Activated CD4-positive, alpha-beta memory T cell treated with anti-CD3 and anti-CD28 coated beads, Interleukin-2, amount 10 ng/mL, durations not matched to agents 7 days and 5 days (primary cell): ENCODE data around the gene PSMB3. TPM values are rescaled to one million over a fixed set of nuclear protein-coding genes. Genes with fewer than 3 reads are reported as not detected.
"Not testable (repeated sequence)": the region's sequence is repeated elsewhere in the genome, so short reads cannot be mapped to it uniquely, and the experiment has no call there.

Experiments used
- CTCF ChIA-PET: fragments of 350-600 bp; sonication (Branson Sonifier 250); formaldehyde crosslinking; loops from one replicate; lab custom pipeline; 2021; ENCODE audit warnings: antibody characterized with exemption, inconsistent platforms; lab: Charles Lee
- POLR2A ChIA-PET: fragments of 350-600 bp; sonication (Branson Sonifier 250); formaldehyde crosslinking; loops from one replicate; lab custom pipeline; 2021; ENCODE audit warnings: antibody characterized with exemption; lab: Charles Lee
- DNase-seq: peaks from one replicate; pipeline ENCODE4 v3.0.0-alpha.2; 2020
- H3K27ac Mint-ChIP-seq: one replicate; pipeline ENCODE4 v1.8.0; 2021; ENCODE audit warnings: mild to moderate bottlenecking, mixed read lengths
- H3K27me3 Mint-ChIP-seq: one replicate; pipeline ENCODE4 v1.8.0; 2021; ENCODE audit warnings: mixed read lengths
- H3K36me3 Mint-ChIP-seq: one replicate; pipeline ENCODE4 v1.8.0; 2021; ENCODE audit warnings: low read depth, mixed read lengths
- H3K4me1 Mint-ChIP-seq: one replicate; pipeline ENCODE4 v1.8.0; 2021; ENCODE audit warnings: mixed read lengths
- H3K4me3 Mint-ChIP-seq: one replicate; pipeline ENCODE4 v1.8.0; 2021; ENCODE audit warnings: mild to moderate bottlenecking, mixed read lengths
- H3K9me3 Mint-ChIP-seq: one replicate; pipeline ENCODE4 v1.8.0; 2021; ENCODE audit warnings: mixed read lengths
- total RNA-seq, 2 experiments: library from RNA; stranded (reverse); gene quantifications; one replicate each; pipeline ENCODE4 v1.2.3, GENCODE V29; 2021

Gene PSMB3
- total RNA-seq, 2 experiments from 2014 or later = 241 to 242 TPM

GRCh38 chr17:38768417-38768816 is 15.9 kb downstream of the PSMB3 start:
- ChIA-PET CTCF (no interaction called here), POLR2A (no interaction called here)
- DNase-seq = no peak

GRCh38 chr17:38773258-38773657 is 20.7 kb downstream of the PSMB3 start:
- Mint-ChIP-seq H3K27me3 (no peaks in the 10 kb centered on the region), H3K4me1 (no peaks in the 10 kb centered on the region), H3K27ac (no peak overlapping the region), H3K9me3 (no peaks in the 10 kb centered on the region), H3K36me3 (peaks cover 42% of the 10 kb centered on the region), H3K4me3 (no peak overlapping the region)
- CTCF ChIA-PET = no interaction called here
- no peak for DNase-seq
- POLR2A ChIA-PET = no interaction called here

More at GRCh38 chr17:38768417-38768816, 15.9 kb downstream of the PSMB3 start:
- Mint-ChIP-seq H3K27me3 (no peaks in the 10 kb centered on the region), H3K36me3 (peaks cover 67% of the 10 kb centered on the region), H3K9me3 (no peaks in the 10 kb centered on the region), H3K4me1 (no peaks in the 10 kb centered on the region), H3K4me3 (no peak overlapping the region), H3K27ac (no peak overlapping the region)

GRCh38 chr17:38777641-38778250 is 25.2 kb downstream of the PSMB3 start:
- no peak overlapping the region for H3K27ac Mint-ChIP-seq
- POLR2A ChIA-PET = no interaction called here
- H3K27me3 Mint-ChIP-seq = no peaks in the 10 kb centered on the region
- no peak for DNase-seq
- CTCF ChIA-PET = interaction anchor here (0.6 kb wide), 1 partner anchor 16 kb away, joined by 3 read pairs; no protein-coding TSS in a partner anchor
- no peak overlapping the region for H3K4me3 Mint-ChIP-seq
- no peaks in the 10 kb centered on the region for H3K4me1 Mint-ChIP-seq
- peaks cover 37% of the 10 kb centered on the region for H3K36me3 Mint-ChIP-seq
- H3K9me3 Mint-ChIP-seq = no peaks in the 10 kb centered on the region

GRCh38 chr17:38779965-38780752 is 27.6 kb downstream of the PSMB3 start:
- Mint-ChIP-seq H3K27me3 (no peaks in the 10 kb centered on the region), H3K27ac (no peak overlapping the region), H3K36me3 (peaks cover 28% of the 10 kb centered on the region), H3K4me3 (no peak overlapping the region), H3K4me1 (no peaks in the 10 kb centered on the region), H3K9me3 (no peaks in the 10 kb centered on the region)
- CTCF ChIA-PET = no interaction called here
- DNase-seq = no peak
- POLR2A ChIA-PET = interaction anchor here (1.3 kb wide), 1 partner anchor 19 kb away, joined by 3 read pairs; the partner anchor contains the start of gene PIP4K2B

- no peak for DNase-seq
- Mint-ChIP-seq H3K27me3 (no peaks in the 10 kb centered on the region), H3K9me3 (no peaks in the 10 kb centered on the region), H3K4me3 (no peak overlapping the region), H3K36me3 (peaks cover 30% of the 10 kb centered on the region), H3K4me1 (no peaks in the 10 kb centered on the region), H3K27ac (no peak overlapping the region)
- CTCF ChIA-PET = no interaction called here
- POLR2A ChIA-PET = no interaction called here
These were observed 30.7 kb downstream of the PSMB3 start for GRCh38 chr17:38783227-38783626.

GRCh38 chr17:38786372-38786771 is 33.8 kb downstream of the PSMB3 start:
- POLR2A ChIA-PET = no interaction called here
- Mint-ChIP-seq H3K9me3 (no peaks in the 10 kb centered on the region), H3K4me3 (no peak overlapping the region), H3K27ac (no peak overlapping the region), H3K4me1 (peaks cover 1% of the 10 kb centered on the region), H3K36me3 (peaks cover 13% of the 10 kb centered on the region), H3K27me3 (no peaks in the 10 kb centered on the region)
- DNase-seq = no peak
- CTCF ChIA-PET = no interaction called here

GRCh38 chr17:38787999-38788398 is 35.5 kb downstream of the PSMB3 start:
- POLR2A ChIA-PET = interaction anchor here (0.9 to 1.1 kb wide), 2 partner anchors 11 to 31 kb away, joined by 3 read pairs; partner anchors contain the start of gene PIP4K2B
- peaks cover 13% of the 10 kb centered on the region for H3K36me3 Mint-ChIP-seq
- CTCF ChIA-PET = interaction anchor here (0.6 kb wide), 1 partner anchor 35 kb away, joined by 4 read pairs; no protein-coding TSS in a partner anchor
- H3K27me3 Mint-ChIP-seq, H3K9me3 Mint-ChIP-seq, H3K4me3 Mint-ChIP-seq, DNase-seq, H3K4me1 Mint-ChIP-seq, H3K27ac Mint-ChIP-seq: not testable (repeated sequence)

- ChIA-PET CTCF (no interaction called here), POLR2A (interaction anchor here (0.9 kb wide), 1 partner anchor 10 kb away, joined by 3 read pairs; the partner anchor contains the start of gene PIP4K2B)
- H3K27ac Mint-ChIP-seq = no peak overlapping the region
- DNase-seq = no peak
- H3K36me3 Mint-ChIP-seq = peaks cover 14% of the 10 kb centered on the region
- H3K4me3 Mint-ChIP-seq = no peak overlapping the region
- no peaks in the 10 kb centered on the region for H3K27me3 Mint-ChIP-seq
- H3K9me3 Mint-ChIP-seq = no peaks in the 10 kb centered on the region
- peaks cover 4% of the 10 kb centered on the region for H3K4me1 Mint-ChIP-seq
These were observed 36.6 kb downstream of the PSMB3 start for GRCh38 chr17:38789185-38789584.

GRCh38 chr17:38790148-38790707 is 37.7 kb downstream of the PSMB3 start:
- POLR2A ChIA-PET, H3K27me3 Mint-ChIP-seq, H3K4me1 Mint-ChIP-seq, H3K9me3 Mint-ChIP-seq, H3K27ac Mint-ChIP-seq, DNase-seq, H3K4me3 Mint-ChIP-seq, CTCF ChIA-PET: not testable (repeated sequence)
- peaks cover 17% of the 10 kb centered on the region for H3K36me3 Mint-ChIP-seq

GRCh38 chr17:38791162-38791561 is 38.6 kb downstream of the PSMB3 start:
- POLR2A ChIA-PET = no interaction called here
- H3K9me3 Mint-ChIP-seq = no peaks in the 10 kb centered on the region
- H3K4me1 Mint-ChIP-seq = peaks cover 12% of the 10 kb centered on the region

GRCh38 chr17:38794221-38794620 is 41.7 kb downstream of the PSMB3 start:
- peaks cover 38% of the 10 kb centered on the region for H3K4me1 Mint-ChIP-seq
- H3K27ac Mint-ChIP-seq = no peak overlapping the region
- H3K27me3 Mint-ChIP-seq = no peaks in the 10 kb centered on the region
- H3K36me3 Mint-ChIP-seq = peaks cover 36% of the 10 kb centered on the region
- DNase-seq = no peak
- ChIA-PET POLR2A (interaction anchor here (1.3 kb wide), 1 partner anchor 31 kb away, joined by 3 read pairs; the partner anchor contains the start of gene CWC25), CTCF (interaction anchor here (0.7 to 1.0 kb wide), 4 partner anchors 16 to 380 kb away, joined by 3 to 7 read pairs (median 3); no protein-coding TSS in a partner anchor)
- no peaks in the 10 kb centered on the region for H3K9me3 Mint-ChIP-seq
- no peak overlapping the region for H3K4me3 Mint-ChIP-seq

More at GRCh38 chr17:38791162-38791561, 38.6 kb downstream of the PSMB3 start:
- Mint-ChIP-seq H3K27ac (no peak overlapping the region), H3K4me3 (no peak overlapping the region), H3K36me3 (peaks cover 21% of the 10 kb centered on the region), H3K27me3 (no peaks in the 10 kb centered on the region)
- CTCF ChIA-PET = interaction anchor here (0.7 kb wide), 1 partner anchor 33 kb away, joined by 4 read pairs; no protein-coding TSS in a partner anchor
- no peak for DNase-seq

- Mint-ChIP-seq H3K4me3 (no peak overlapping the region), H3K4me1 (peaks cover 48% of the 10 kb centered on the region), H3K36me3 (peaks cover 50% of the 10 kb centered on the region), H3K27me3 (no peaks in the 10 kb centered on the region), H3K9me3 (no peaks in the 10 kb centered on the region), H3K27ac (no peak overlapping the region)
- POLR2A ChIA-PET = no interaction called here
- CTCF ChIA-PET = interaction anchor here (1.4 kb wide), 1 partner anchor 239 kb away, joined by 3 read pairs; no protein-coding TSS in a partner anchor
- DNase-seq = no peak
These were observed 44.1 kb downstream of the PSMB3 start for GRCh38 chr17:38796451-38797157.
